HepG2 (cell line): ENCODE measurements around the gene SKI. TPM values are rescaled to one million over a fixed set of nuclear protein-coding genes. Genes with fewer than 3 reads are reported as not detected.

ENCODE experiments used
- AKAP8 ChIP-seq: sonication (generic); formaldehyde crosslinking; IDR thresholded peaks from 2 replicates; pipeline ENCODE4 v1.5.1; 2020; ENCODE audit warnings: mild to moderate bottlenecking, missing genetic modification reagents
- CC2D1A ChIP-seq: sonication (generic); formaldehyde crosslinking; IDR thresholded peaks from 2 replicates; pipeline ENCODE4 v1.8.1; 2023; ENCODE audit warnings: mild to moderate bottlenecking, missing genetic modification reagents
- CREB1 ChIP-seq, 2 experiments: fragments of 450-650 bp in 1 of 2; IDR thresholded peaks; 2 replicates each; pipeline ENCODE4 v1.6.1; 2016 to 2017; ENCODE audit warnings: control low read depth in 1 of 2, mild to moderate bottlenecking in 1 of 2, missing compliant biosample characterization in 1 of 2, missing genetic modification characterization in 1 of 2
- FOXC1 ChIP-seq: sonication (generic); formaldehyde crosslinking; IDR thresholded peaks from 2 replicates; pipeline ENCODE4 v1.8.0; 2022; ENCODE audit warnings: mild to moderate bottlenecking, missing genetic modification reagents, borderline replicate concordance
- GABPA ChIP-seq, 2 experiments: IDR thresholded peaks; 2 replicates each; pipeline ENCODE4 v1.6.1; 2011 to 2016; ENCODE audit warnings: low read depth in 2 of 2, low read length in 1 of 2, missing biosample characterization in 1 of 2, missing genetic modification characterization in 1 of 2
- HNF4A ChIP-seq: sonication (generic); formaldehyde crosslinking; IDR thresholded peaks from 2 replicates; pipeline ENCODE4 v1.4.0; 2020; ENCODE audit warnings: missing genetic modification reagents
- KLF12 ChIP-seq: sonication (generic); formaldehyde crosslinking; IDR thresholded peaks from 2 replicates; pipeline ENCODE4 v1.4.0; 2020; ENCODE audit warnings: missing genetic modification reagents, borderline replicate concordance
- MED1 ChIP-seq: sonication (generic); formaldehyde crosslinking; IDR thresholded peaks from 2 replicates; pipeline ENCODE4 v1.4.0; 2020; ENCODE audit warnings: missing genetic modification reagents
- POLR2AphosphoS5 ChIP-seq: IDR thresholded peaks from 2 replicates; pipeline ENCODE4 v1.6.1; 2012; ENCODE audit warnings: low read depth, low read length
- RAD51 ChIP-seq: fragments of 450-650 bp; IDR thresholded peaks from 2 replicates; pipeline ENCODE4 v1.6.1; 2016; ENCODE audit warnings: borderline replicate concordance
- TBL1XR1 ChIP-seq: fragments of 150-350 bp; IDR thresholded peaks from 2 replicates; pipeline ENCODE4 v1.6.1; 2014; ENCODE audit warnings: borderline replicate concordance, low read length; ENCODE audit not compliant: partially characterized antibody
- YEATS4 ChIP-seq: sonication (generic); formaldehyde crosslinking; IDR thresholded peaks from 2 replicates; pipeline ENCODE4 v1.4.0; 2020; ENCODE audit warnings: missing genetic modification reagents, borderline replicate concordance
- ZBTB7B ChIP-seq: sonication (generic); formaldehyde crosslinking; IDR thresholded peaks from 2 replicates; pipeline ENCODE4 v1.4.0; 2020; ENCODE audit warnings: missing genetic modification reagents
- ZNF296 ChIP-seq: sonication (generic); formaldehyde crosslinking; conservative IDR thresholded peaks from 2 replicates; pipeline ENCODE4 v1.5.0; 2020; ENCODE audit warnings: mild to moderate bottlenecking, missing genetic modification reagents
- ZNF350 ChIP-seq: sonication (generic); formaldehyde crosslinking; IDR thresholded peaks from 2 replicates; pipeline ENCODE4 v1.4.0; 2020; ENCODE audit warnings: mild to moderate bottlenecking, low read depth, missing genetic modification reagents, borderline replicate concordance
- ZNF564 ChIP-seq: sonication (generic); formaldehyde crosslinking; IDR thresholded peaks from 2 replicates; pipeline ENCODE4 v1.8.1; 2023; ENCODE audit warnings: mild to moderate bottlenecking, missing genetic modification reagents
- ZNF737 ChIP-seq: sonication (generic); formaldehyde crosslinking; IDR thresholded peaks from 2 replicates; pipeline ENCODE4 v1.5.0; 2020; ENCODE audit warnings: missing genetic modification reagents, mild to moderate bottlenecking, borderline replicate concordance
- polyA plus RNA-seq, 8 experiments: library from polyadenylated mRNA; depleted of rRNA in 3 of 8; stranded (reverse) in 7 of 8; unstranded in 1 of 8; fragments of >200 nt; fragmentation: Illumina TruSeq in 4 of 8; extraction: Trizol in 4 of 8; gene quantifications; 2 replicates each; pipeline versions ENCODE4 v1.2.1 to v1.2.3, GENCODE V29; 2011 to 2016; ENCODE audit warnings: low read depth in 4 of 8, missing spikeins in 1 of 8, mixed read lengths in 1 of 8; ENCODE audit not compliant: insufficient read depth in 1 of 8
- total RNA-seq, 5 experiments: library from RNA; depleted of rRNA; stranded (reverse); fragments of >200 nt; fragmentation: Illumina TruSeq; extraction: Trizol; gene quantifications; 2 replicates each; pipeline ENCODE4 v1.2.3, GENCODE V29; 2016; ENCODE audit warnings: low read depth in 1 of 5
- TF ChIP-seq, protein P1 (sequence below), 2 experiments: sonication (generic) in 1 of 2; formaldehyde crosslinking in 1 of 2; IDR thresholded peaks; 2 replicates each; pipeline versions ENCODE4 v1.4.0 to v1.6.1; 2016 to 2020; ENCODE audit warnings: borderline replicate concordance in 1 of 2, low read depth in 1 of 2, mild to moderate bottlenecking in 1 of 2, missing genetic modification reagents in 1 of 2
- TF ChIP-seq, protein P2 (sequence below): sonication (generic); formaldehyde crosslinking; IDR thresholded peaks from 2 replicates; pipeline ENCODE4 v1.8.0; 2022; ENCODE audit warnings: mild to moderate bottlenecking, missing genetic modification reagents; ENCODE audit not compliant: insufficient replicate concordance
- TF ChIP-seq, protein P3 (sequence below): IDR thresholded peaks from 2 replicates; pipeline ENCODE4 v1.6.1; 2012; ENCODE audit warnings: inconsistent platforms

Gene SKI
- total and polyA plus RNA-seq, 2 of the 13 experiments (the other 11 are each of a cell fraction or from before 2014, with no cell fraction given) = 4.7 to 6.9 TPM

GRCh38 chr1:2231532-2232254 is 3.6 kb downstream of the SKI start (continued):
- TF ChIP-seq, protein P1, sequence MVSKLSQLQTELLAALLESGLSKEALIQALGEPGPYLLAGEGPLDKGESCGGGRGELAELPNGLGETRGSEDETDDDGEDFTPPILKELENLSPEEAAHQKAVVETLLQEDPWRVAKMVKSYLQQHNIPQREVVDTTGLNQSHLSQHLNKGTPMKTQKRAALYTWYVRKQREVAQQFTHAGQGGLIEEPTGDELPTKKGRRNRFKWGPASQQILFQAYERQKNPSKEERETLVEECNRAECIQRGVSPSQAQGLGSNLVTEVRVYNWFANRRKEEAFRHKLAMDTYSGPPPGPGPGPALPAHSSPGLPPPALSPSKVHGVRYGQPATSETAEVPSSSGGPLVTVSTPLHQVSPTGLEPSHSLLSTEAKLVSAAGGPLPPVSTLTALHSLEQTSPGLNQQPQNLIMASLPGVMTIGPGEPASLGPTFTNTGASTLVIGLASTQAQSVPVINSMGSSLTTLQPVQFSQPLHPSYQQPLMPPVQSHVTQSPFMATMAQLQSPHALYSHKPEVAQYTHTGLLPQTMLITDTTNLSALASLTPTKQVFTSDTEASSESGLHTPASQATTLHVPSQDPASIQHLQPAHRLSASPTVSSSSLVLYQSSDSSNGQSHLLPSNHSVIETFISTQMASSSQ (IDR thresholded peaks at IDR 0.05; ENCODE audit: low read depth) = no peak
- TF ChIP-seq, protein P1 (CRISPR knock-in tag; IDR thresholded peaks at IDR 0.05; ENCODE audit: borderline replicate concordance) = 0 out of 2 replicates have a peak, but pooled peaks have one; percentile 11
- TF ChIP-seq ZBTB7B = peak; percentile 36; the same call in 1 of the 2 replicates
- TF ChIP-seq YEATS4 = no peak
- TF ChIP-seq, protein P2, sequence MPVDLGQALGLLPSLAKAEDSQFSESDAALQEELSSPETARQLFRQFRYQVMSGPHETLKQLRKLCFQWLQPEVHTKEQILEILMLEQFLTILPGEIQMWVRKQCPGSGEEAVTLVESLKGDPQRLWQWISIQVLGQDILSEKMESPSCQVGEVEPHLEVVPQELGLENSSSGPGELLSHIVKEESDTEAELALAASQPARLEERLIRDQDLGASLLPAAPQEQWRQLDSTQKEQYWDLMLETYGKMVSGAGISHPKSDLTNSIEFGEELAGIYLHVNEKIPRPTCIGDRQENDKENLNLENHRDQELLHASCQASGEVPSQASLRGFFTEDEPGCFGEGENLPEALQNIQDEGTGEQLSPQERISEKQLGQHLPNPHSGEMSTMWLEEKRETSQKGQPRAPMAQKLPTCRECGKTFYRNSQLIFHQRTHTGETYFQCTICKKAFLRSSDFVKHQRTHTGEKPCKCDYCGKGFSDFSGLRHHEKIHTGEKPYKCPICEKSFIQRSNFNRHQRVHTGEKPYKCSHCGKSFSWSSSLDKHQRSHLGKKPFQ (CRISPR knock-in tag) = peak; percentile 56
- TF ChIP-seq MED1 (CRISPR knock-in tag) = peak; percentile 25; the same call in 1 of the 2 replicates
- no peak for TF ChIP-seq RAD51
- TF ChIP-seq GABPA (IDR thresholded peaks at IDR 0.05; ENCODE audit: low read depth, low read length) = no peak
- TF ChIP-seq GABPA (CRISPR knock-in tag; IDR thresholded peaks at IDR 0.05; ENCODE audit: low read depth) = 0 out of 2 replicates have a peak, but pooled peaks have one; percentile 6
- peak; percentile 9; the same call in 1 of the 2 replicates for TF ChIP-seq ZNF564
- TF ChIP-seq AKAP8 = peak; percentile 62; the same call in 1 of the 2 replicates
- TF ChIP-seq ZNF350 (CRISPR knock-in tag) = peak; percentile 18; the same call in 1 of the 2 replicates
- TF ChIP-seq FOXC1 = 0 out of 2 replicates have a peak, but pooled peaks have one; percentile 0
- TF ChIP-seq CC2D1A = 0 out of 2 replicates have a peak, but pooled peaks have one; percentile 42
- peak; percentile 16 for TF ChIP-seq TBL1XR1
- TF ChIP-seq KLF12 (CRISPR knock-in tag) = peak; percentile 34; the same call in 1 of the 2 replicates
- 0 out of 2 replicates have a peak, but pooled peaks have one; percentile 7 for TF ChIP-seq HNF4A
- TF ChIP-seq CREB1 (IDR thresholded peaks at IDR 0.05) = no peak
- TF ChIP-seq CREB1 (CRISPR knock-in tag; IDR thresholded peaks at IDR 0.05) = peak; percentile 49; the same call in 1 of the 2 replicates
- peak; percentile 47; the same call in 1 of the 2 replicates for TF ChIP-seq POLR2AphosphoS5
- TF ChIP-seq ZNF737 = 0 out of 2 replicates have a peak, but pooled peaks have one; percentile 24
- TF ChIP-seq ZNF296 = no peak
- TF ChIP-seq, protein P3, sequence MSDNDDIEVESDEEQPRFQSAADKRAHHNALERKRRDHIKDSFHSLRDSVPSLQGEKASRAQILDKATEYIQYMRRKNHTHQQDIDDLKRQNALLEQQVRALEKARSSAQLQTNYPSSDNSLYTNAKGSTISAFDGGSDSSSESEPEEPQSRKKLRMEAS = peak; percentile 45; the same call in 1 of the 2 replicates
